ENCODE measurements around the gene HAGHL. TPM values are rescaled to one million over a fixed set of nuclear protein-coding genes. Genes with fewer than 3 reads are reported as not detected.

HAGHL gene
- polyA plus RNA-seq, 2 of the 4 experiments (the other 2 are of a cell fraction) = 4.4 to 22.0 TPM

DNA sequence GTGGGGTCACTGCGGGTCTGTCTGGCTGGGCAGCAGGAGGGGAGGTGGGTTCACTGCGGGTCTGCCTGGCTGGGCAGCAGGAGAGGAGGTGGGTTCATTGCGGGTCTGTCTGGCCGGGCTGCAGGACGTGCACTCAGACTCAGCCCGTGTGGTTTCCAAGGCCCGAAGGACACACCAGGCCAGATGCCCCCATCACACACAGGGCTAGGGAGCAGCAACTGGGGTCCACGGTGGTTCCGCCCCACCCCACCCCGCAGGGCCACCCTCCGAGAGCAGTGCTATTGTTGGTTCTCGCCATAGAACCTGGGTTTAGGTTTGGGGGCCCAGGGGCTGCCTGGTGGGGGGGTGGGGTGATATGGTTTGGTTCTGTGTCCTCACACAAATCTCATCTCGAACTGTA is 19.7 kb downstream of the HAGHL start:
- Histone ChIP-seq H3K4me2 (no peak overlapping the region), H3K4me1 (no peaks in the 10 kb centered on the region), H3K4me3 (no peak overlapping the region), H3K9me3 (no peaks in the 10 kb centered on the region), H3K27ac (no peak overlapping the region)
- DNase-seq (ENCODE audit: low read depth in 1 of 2, low spot score in 1 of 2) = no peak
- TF ChIP-seq POLR2AphosphoS2 (conservative IDR thresholded peaks at IDR 0.05; ENCODE audit: low read length) (no peak), POLR2A (IDR thresholded peaks at IDR 0.05; ENCODE audit: low read length) (no peak), ATOH8 (CRISPR knock-in tag; IDR thresholded peaks at IDR 0.05; ENCODE audit: low read depth) (no peak), CHD2 (IDR thresholded peaks at IDR 0.05; ENCODE audit: low read length, partially characterized antibody) (no peak), MAZ (IDR thresholded peaks at IDR 0.05; ENCODE audit: borderline replicate concordance, low read depth, low read length) (no peak), ESRRA (IDR thresholded peaks at IDR 0.05; ENCODE audit: borderline replicate concordance, low read length) (no peak), ZFP36 (IDR thresholded peaks at IDR 0.05; ENCODE audit: borderline replicate concordance, partially characterized antibody) (no peak), CTCF (IDR thresholded peaks at IDR 0.05) (no peak), EP300 (IDR thresholded peaks at IDR 0.05) (no peak), HDAC2 (IDR thresholded peaks at IDR 0.05) (no peak), FOXS1 (CRISPR knock-in tag; IDR thresholded peaks at IDR 0.05) (no peak), NPAS2 (CRISPR knock-in tag; IDR thresholded peaks at IDR 0.05; ENCODE audit: borderline replicate concordance) (no peak), HOXB5 (CRISPR knock-in tag; IDR thresholded peaks at IDR 0.05) (no peak), GATA3 (IDR thresholded peaks at IDR 0.05; ENCODE audit: borderline replicate concordance) (no peak)
- TF ChIP-seq, protein P1, sequence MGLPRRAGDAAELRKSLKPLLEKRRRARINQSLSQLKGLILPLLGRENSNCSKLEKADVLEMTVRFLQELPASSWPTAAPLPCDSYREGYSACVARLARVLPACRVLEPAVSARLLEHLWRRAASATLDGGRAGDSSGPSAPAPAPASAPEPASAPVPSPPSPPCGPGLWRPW (IDR thresholded peaks at IDR 0.05) = no peak
- TF ChIP-seq, protein P2, sequence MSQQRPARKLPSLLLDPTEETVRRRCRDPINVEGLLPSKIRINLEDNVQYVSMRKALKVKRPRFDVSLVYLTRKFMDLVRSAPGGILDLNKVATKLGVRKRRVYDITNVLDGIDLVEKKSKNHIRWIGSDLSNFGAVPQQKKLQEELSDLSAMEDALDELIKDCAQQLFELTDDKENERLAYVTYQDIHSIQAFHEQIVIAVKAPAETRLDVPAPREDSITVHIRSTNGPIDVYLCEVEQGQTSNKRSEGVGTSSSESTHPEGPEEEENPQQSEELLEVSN (IDR thresholded peaks at IDR 0.05; ENCODE audit: borderline replicate concordance, low read depth) = no peak
- ChIA-PET POLR2A (no interaction called here), CTCF (interaction anchor here (1.0 to 28.0 kb wide), 5 partner anchors 10 to 38 kb away, joined by 3 to 656 read pairs (median 6); partner anchors contain the start of genes ANTKMT, CCDC78, FBXL16 and HAGHL)
- no peak for FAIRE-seq
- ATAC-seq = no peak
- WGBS (ENCODE audit: missing lambda C conversion rate) = 76% methylated on average over 4 of the region's 13 CpGs

- ChIA-PET POLR2A (no interaction called here), CTCF (interaction anchor here (1.0 to 6.0 kb wide), 10 partner anchors 11 to 307 kb away, joined by 3 to 63 read pairs (median 5); no protein-coding TSS in a partner anchor)
- TF ChIP-seq KDM1A (IDR thresholded peaks at IDR 0.05; ENCODE audit: low read depth) (no peak), CEBPB (IDR thresholded peaks at IDR 0.05) (no peak), CTCF (IDR thresholded peaks at IDR 0.05) (no peak), HOXB5 (CRISPR knock-in tag; IDR thresholded peaks at IDR 0.05) (no peak), NR3C1 (IDR thresholded peaks at IDR 0.05) (no peak), FOXS1 (CRISPR knock-in tag; IDR thresholded peaks at IDR 0.05) (no peak), ZFP36 (IDR thresholded peaks at IDR 0.05; ENCODE audit: borderline replicate concordance, partially characterized antibody) (no peak), MAZ (IDR thresholded peaks at IDR 0.05; ENCODE audit: borderline replicate concordance, low read depth, low read length) (no peak), RARB (CRISPR knock-in tag; IDR thresholded peaks at IDR 0.05) (no peak), HMGXB4 (CRISPR knock-in tag; IDR thresholded peaks at IDR 0.05; ENCODE audit: borderline replicate concordance) (no peak), ATOH8 (CRISPR knock-in tag; IDR thresholded peaks at IDR 0.05; ENCODE audit: low read depth) (no peak), CHD4 (IDR thresholded peaks at IDR 0.05; ENCODE audit: borderline replicate concordance) (no peak), EP300 (IDR thresholded peaks at IDR 0.05) (no peak), ZC3H11A (IDR thresholded peaks at IDR 0.05) (no peak), ZSCAN20 (CRISPR knock-in tag; IDR thresholded peaks at IDR 0.05) (no peak), HOXA7 (CRISPR knock-in tag; IDR thresholded peaks at IDR 0.05) (no peak), TP53 (CRISPR knock-in tag; IDR thresholded peaks at IDR 0.05) (no peak), NPAS2 (CRISPR knock-in tag; IDR thresholded peaks at IDR 0.05; ENCODE audit: borderline replicate concordance) (no peak), JUN (IDR thresholded peaks at IDR 0.05) (no peak)
- DNase-seq (ENCODE audit: low read depth in 1 of 2, low spot score in 1 of 2) (no peak), FAIRE-seq (no peak), ATAC-seq (no peak)
- Histone ChIP-seq H3K27ac (no peak overlapping the region), H3K9me3 (no peaks in the 10 kb centered on the region), H3K4me1 (no peaks in the 10 kb centered on the region), H3K4me3 (no peak overlapping the region), H3K4me2 (no peak overlapping the region)
- 82% methylated on average over 38 of the region's 39 CpGs for WGBS (ENCODE audit: missing lambda C conversion rate)
These were observed 21.3 kb downstream of the HAGHL start for GRCh38 chr16:747978-748746.
